GM19438 (cell line): ENCODE results near the gene FBN1.

Experiments
- ATAC-seq: cut with Tn5 transposase; IDR thresholded peaks from one replicate; pipeline ENCODE4 v1.9.1; 2021; ENCODE audit warnings: low read depth; ENCODE audit not compliant: unreplicated experiment

Gene FBN1

GRCh38 chr15:48477795-48478360, 167.6 kb downstream of the FBN1 start:
- no peak for ATAC-seq

DNA sequence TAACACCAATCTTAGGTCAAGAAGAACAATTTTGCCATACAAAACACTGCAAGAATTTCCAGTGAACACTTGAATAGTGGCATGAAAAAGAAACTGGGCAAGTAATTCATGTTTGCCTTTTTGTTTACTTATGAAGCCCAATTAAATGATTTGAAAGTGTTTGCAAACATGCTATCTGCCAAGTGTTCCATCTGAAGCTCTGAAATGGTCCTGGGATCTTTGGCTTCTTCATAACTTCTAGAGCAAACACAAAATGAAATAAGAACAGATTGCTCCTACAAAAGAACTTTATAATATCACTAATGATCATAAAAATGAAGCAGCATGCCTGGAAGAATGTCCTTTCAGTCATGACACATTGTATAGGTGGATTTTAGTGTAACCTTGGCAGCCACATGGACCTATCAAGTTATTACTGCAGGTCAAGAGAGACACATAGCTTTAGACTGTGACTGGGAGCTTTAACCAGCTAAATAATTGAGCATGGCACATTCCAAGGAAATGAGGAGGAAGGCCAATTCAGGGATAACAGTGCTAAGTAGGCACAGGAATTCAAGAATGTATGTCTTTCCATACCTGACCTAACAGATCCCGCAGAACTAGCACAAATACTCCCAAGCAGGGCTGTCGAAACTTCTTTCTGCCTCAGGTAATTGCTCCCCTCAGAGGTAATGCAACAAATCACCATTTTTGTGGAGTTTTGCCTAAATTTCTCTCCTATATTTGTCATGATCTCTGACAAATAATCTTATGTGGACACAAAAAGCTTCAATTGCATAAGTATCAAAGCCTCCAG, 169.7 kb downstream of the FBN1 start:
- ATAC-seq: no peak

DNA sequence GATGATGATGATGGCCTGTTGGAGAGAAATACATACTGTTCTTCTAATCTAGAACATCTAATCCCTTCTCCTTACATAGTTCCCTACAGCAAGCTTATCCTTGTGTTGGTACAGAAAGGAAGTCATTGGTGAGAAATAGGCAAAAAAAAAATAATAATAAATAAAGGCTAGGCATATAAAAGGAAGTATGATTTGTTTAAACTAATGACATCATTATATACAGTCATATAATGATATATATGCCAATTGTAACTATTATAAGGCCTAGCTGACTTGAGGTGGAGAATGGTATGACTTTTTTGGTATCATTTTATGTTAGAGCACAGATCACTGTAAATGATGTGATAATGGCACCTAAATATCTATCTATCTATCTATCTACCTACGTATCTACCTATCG, 171.8 kb downstream of the FBN1 start:
- no peak for ATAC-seq

DNA sequence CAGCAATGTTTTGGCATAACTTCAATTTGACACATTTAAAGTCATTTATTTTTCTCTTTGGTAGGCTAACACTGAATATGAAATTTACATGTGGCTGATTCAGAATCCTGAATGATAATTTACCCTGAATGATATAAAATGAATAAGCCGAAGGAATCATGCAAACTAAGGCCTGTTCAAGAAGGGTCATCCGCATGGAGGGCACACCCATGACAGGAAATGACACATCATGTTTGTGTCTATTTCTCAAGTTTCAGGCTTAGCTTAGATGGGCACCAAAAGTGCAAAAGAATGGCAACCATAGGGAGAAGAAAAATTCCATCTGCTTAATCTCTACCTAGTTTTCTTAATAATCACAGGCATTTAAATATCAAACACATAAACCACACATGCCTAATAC, 172.8 kb downstream of the FBN1 start:
- ATAC-seq: no peak

- ATAC-seq: no peak
Measured at GRCh38 chr15:48471073-48471472, 174.4 kb downstream of the FBN1 start.

GRCh38 chr15:48470096-48470495, 175.4 kb downstream of the FBN1 start:
- ATAC-seq: no peak

DNA sequence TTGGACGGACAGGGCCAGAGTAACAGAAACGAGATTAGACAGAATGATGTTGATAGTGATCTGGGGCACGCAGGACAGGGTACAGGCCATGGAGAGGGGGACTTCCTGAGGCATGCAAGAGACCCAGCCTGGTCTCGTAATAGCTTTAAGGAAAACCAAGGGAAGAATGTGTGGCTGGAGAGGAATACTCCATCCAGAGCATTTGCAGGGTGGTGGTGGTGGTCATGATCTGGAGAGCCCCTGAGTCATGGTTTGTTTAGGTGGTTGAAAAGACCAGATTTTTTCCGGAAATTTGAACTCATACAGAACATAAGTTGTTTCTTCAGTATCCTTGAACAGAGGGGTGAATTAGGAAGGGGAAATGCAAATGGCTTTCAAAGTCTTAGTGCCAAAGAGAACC, 175.8 kb downstream of the FBN1 start:
- ATAC-seq: no peak

DNA sequence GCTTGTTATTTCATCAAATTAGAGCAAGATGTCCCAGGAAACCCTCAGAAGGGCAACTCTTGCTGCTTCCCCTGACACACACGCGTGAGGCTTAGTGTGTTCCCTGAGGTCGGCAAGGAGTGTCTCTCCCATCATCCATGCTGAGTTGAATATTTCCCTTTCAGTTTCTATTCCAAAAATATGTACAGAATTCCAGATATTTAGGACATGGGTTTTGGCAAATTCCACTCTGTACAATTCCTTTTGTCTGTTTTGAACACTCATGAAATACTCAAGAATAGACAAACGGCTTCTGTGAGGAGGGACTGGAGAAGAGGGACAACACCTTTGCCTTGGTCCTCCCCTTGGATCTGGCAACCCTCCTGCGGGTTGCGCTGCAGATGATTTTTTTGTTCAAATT, 176.2 kb downstream of the FBN1 start:
- no peak for ATAC-seq

- ATAC-seq: no peak
Measured at GRCh38 chr15:48467801-48468200, 177.7 kb downstream of the FBN1 start.

DNA sequence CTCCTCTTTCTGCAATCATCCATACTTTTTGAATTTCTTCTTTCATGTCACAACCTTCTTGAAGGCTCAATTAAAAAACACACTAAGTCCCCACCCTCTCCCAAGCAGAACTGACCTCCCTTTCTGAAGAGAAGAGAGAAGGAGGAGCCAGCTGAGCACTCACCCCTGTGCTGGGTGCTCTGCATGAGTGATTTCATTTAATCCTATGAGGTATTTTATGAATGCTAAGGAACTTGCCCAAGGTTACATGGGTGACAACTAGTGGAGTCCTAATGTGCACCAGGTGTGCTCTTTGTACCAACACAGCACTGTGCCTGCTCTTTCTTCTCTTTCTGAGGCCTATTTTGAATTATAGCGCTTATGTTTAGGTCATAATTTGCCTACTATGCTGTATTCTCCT, 178.7 kb downstream of the FBN1 start:
- ATAC-seq: no peak

DNA sequence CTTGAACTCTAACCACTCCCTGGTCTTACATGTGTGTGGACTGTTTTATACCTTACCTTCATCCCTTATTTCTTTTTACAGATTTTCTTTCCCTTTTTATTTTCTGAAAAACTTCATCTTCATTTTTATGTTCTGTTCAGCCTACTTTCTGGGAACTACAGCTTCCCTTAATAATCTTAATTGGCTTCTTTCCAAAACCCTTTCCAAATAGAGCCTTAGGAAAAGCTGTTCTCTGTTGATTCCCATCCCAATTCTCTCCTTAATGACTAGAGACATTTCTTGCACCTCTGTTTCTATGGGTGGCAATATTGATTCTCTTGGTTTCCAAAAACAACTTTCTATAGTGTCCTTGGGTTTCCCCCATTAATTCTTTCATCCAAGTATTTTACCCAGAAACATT, 179.4 kb downstream of the FBN1 start:
- ATAC-seq: no peak

GRCh38 chr15:48465410-48465809, 180.1 kb downstream of the FBN1 start:
- ATAC-seq: no peak

GRCh38 chr15:48463366-48463880, 182.1 kb downstream of the FBN1 start:
- ATAC-seq: no peak

- no peak for ATAC-seq
Measured at GRCh38 chr15:48462688-48463087, 182.8 kb downstream of the FBN1 start.

DNA sequence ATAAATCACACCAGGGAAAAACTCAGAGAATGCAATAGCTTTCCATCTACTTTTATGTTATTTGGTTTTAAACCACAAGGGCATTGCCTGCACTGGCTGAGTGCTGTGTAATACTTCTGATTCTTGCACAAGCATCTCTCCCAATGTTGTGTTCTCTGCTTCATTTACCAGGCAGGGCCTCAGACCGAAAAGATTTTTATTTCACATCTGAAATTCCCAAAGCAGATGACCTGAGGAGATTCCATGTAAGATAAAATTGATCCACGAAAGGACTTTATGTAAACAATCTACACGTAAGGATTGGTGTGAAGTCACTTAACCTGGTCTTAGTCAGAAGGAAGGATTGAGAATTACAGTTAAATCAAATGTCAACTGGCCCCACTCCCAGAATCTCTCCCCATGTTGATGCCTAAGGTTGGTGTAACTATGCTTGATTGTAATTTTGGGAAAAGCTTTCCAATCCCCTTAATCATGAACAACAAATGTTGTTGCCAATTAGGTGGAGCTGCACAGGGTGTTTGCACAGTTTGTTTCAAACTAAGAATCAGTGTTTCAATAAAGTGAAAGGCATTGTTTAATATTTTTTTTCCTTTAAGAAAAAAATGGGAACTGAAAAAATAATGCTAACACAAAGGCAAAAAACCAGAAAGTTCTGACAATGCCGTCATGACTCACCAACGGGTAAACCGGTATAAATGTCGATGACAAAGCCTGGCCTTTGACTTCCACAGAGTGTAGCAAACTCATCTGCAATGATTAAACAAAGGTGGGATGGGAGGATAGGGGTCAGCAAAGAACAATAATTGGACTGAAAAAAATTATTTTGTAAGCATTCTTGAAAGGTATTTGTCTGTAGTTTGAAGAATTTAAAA, 185.7 kb downstream of the FBN1 start:
- ATAC-seq: no peak

- ATAC-seq: no peak
Measured at GRCh38 chr15:48458876-48459275, 186.6 kb downstream of the FBN1 start.

DNA sequence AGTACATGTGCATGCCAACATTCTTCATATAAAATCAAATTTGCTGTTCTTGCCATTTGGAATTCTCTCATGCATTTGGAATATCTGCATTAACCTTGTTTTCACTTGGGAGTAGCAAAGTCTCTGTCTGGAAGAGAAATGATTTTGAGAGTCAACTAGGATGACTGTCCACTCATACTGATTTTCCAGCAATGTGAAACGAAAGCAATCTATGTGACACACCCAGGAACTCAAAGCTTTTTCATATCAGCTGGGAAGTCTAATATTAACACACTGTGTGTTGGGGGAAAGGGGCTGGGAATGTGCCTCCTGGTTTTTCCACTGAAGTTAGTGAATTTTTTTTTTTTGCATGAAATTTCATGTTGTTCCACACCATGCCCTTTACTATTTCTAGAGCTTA, 189.4 kb downstream of the FBN1 start:
- ATAC-seq: no peak

DNA sequence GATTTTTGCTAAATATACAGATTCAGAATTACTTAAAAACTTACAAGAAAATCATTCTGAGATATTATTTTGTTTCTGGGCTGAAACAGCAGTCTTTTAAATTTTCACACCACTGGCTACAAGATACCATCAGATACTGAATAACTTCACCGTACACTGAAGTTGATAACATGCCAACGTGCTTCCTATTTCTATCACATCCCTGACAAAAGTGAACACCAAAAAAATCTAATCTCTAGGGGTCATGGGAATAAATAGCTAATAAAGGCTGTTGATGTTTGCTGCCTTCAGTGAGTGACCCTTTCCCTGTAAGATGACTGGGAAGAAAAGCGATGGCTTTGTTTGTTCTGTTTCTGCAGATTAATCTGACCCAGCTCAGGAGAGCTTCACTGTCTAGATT, 193.8 kb downstream of the FBN1 start:
- ATAC-seq: no peak

DNA sequence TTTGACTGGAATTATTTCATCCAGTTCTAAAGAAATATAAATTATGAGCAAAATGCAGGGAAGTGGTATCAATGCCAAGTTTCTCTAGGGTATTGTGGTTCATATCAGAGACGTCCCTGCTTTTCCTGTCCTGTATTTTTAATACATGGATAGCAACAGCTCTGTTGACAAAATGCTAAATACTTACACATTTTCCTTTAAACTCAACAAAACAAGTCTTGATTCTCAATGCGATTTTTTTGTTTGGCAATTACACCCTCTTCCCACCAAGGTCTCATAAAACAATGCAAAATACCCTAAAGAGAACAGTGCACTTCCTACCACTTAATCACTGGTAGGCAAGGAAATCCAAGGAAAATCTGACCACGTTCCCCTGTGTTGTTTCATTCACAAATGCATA, 194.3 kb downstream of the FBN1 start:
- no peak for ATAC-seq

GRCh38 chr15:48449734-48450133, 195.8 kb downstream of the FBN1 start:
- ATAC-seq: no peak

- no peak for ATAC-seq
Measured at GRCh38 chr15:48447657-48448056, 197.9 kb downstream of the FBN1 start.
